GM23338 (cell line): ENCODE data around the gene KAZALD1.

Experiments used
- CTCF ChIP-seq, 2 experiments: fragments of 200-600 bp in 1 of 2; sonication (generic) in 1 of 2; conservative IDR thresholded peaks; 2 replicates each; pipeline versions ENCODE4 v1.5.1 to v1.6.1; 2016 to 2017; ENCODE audit warnings: antibody characterized with exemption in 2 of 2, low read depth in 2 of 2, mild to moderate bottlenecking in 2 of 2, moderate library complexity in 1 of 2
- EZH2 ChIP-seq: fragments of 200-600 bp; sonication (generic); IDR thresholded peaks from one replicate; pipeline ENCODE4 v1.8.0; 2017; ENCODE audit warnings: antibody characterized with exemption, mild to moderate bottlenecking, low read depth; ENCODE audit not compliant: unreplicated experiment
- NANOG ChIP-seq: IDR thresholded peaks from 2 replicates; pipeline ENCODE4 v1.6.1; 2016; ENCODE audit warnings: antibody characterized with exemption, borderline replicate concordance
- POLR2AphosphoS5 ChIP-seq: IDR thresholded peaks from 2 replicates; pipeline ENCODE4 v1.6.1; 2016; ENCODE audit warnings: antibody characterized with exemption, low read depth

- TF ChIP-seq CTCF (conservative IDR thresholded peaks at IDR 0.05; ENCODE audit: low read depth in 2 of 2), result no peak
- no peak for TF ChIP-seq POLR2AphosphoS5
- TF ChIP-seq EZH2, result no peak
- TF ChIP-seq NANOG, result no peak
Measured at GRCh38 chr10:101070098-101070497, 8.3 kb downstream of the KAZALD1 start.
